K562 (cell line): ENCODE data around the gene HEATR3. TPM values are rescaled to one million over a fixed set of nuclear protein-coding genes. Genes with fewer than 3 reads are reported as not detected.
A peak's percentile ranks its signal among the peaks of the same experiment; 100 is the strongest.

ENCODE experiments used
- ATF1 ChIP-seq, 2 experiments: fragments of 450-650 bp in 1 of 2; IDR thresholded peaks; 2 replicates each; pipeline ENCODE4 v1.6.1; 2016; ENCODE audit warnings: missing compliant biosample characterization in 1 of 2, missing genetic modification characterization in 1 of 2
- ETS1 ChIP-seq: conservative IDR thresholded peaks from 2 replicates; pipeline ENCODE4 v1.6.1; 2011; ENCODE audit warnings: low read depth, mild to moderate bottlenecking, low read length; ENCODE audit not compliant: control insufficient read depth
- L3MBTL2 ChIP-seq: fragments of 450-650 bp; IDR thresholded peaks from 2 replicates; pipeline ENCODE4 v1.6.1; 2016; ENCODE audit warnings: mild to moderate bottlenecking, moderate library complexity
- MED1 ChIP-seq: sonication (generic); formaldehyde crosslinking; IDR thresholded peaks from 2 replicates; pipeline ENCODE4 v1.8.1; 2023; ENCODE audit warnings: missing genetic modification reagents, borderline replicate concordance
- NFIX ChIP-seq: fragments of 250-450 bp; sonication (Bioruptor Pico); IDR thresholded peaks from 2 replicates; pipeline ENCODE4 v1.4.0; 2020; ENCODE audit warnings: low read depth, mild to moderate bottlenecking, moderate library complexity
- RBBP5 ChIP-seq: fragments of 200-600 bp; sonication (generic); IDR thresholded peaks from 2 replicates; pipeline ENCODE4 v1.6.1; 2012; ENCODE audit warnings: borderline replicate concordance, mild to moderate bottlenecking, low read length, control low read depth, inconsistent platforms; ENCODE audit not compliant: insufficient read depth, poor library complexity, severe bottlenecking
- RBM25 ChIP-seq: fragments of 200-400 bp; formaldehyde crosslinking; IDR thresholded peaks from 2 replicates; pipeline ENCODE4 v1.6.1; 2018; ENCODE audit warnings: low read length, low read depth, moderate library complexity; ENCODE audit not compliant: severe bottlenecking
- STAT6 ChIP-seq: sonication (generic); formaldehyde crosslinking; IDR thresholded peaks from 2 replicates; pipeline ENCODE4 v1.8.1; 2023; ENCODE audit warnings: mild to moderate bottlenecking, missing genetic modification reagents
- TEAD4 ChIP-seq, 2 experiments: sonication (generic) in 1 of 2; formaldehyde crosslinking in 1 of 2; IDR thresholded peaks; 2 replicates each; pipeline versions ENCODE4 v1.6.1 to v1.8.0; 2012 to 2022; ENCODE audit warnings: borderline replicate concordance in 1 of 2, inconsistent platforms in 1 of 2, low read length in 1 of 2, mild to moderate bottlenecking in 1 of 2, missing genetic modification reagents in 1 of 2
- ZNF280B ChIP-seq: fragments of 250-450 bp; sonication (Bioruptor Pico); IDR thresholded peaks from 2 replicates; pipeline ENCODE4 v1.5.1; 2021; ENCODE audit warnings: mild to moderate bottlenecking
- ZNF583 ChIP-seq: fragments of 250-450 bp; sonication (Bioruptor Pico); IDR thresholded peaks from 2 replicates; pipeline ENCODE4 v1.4.0; 2020
- ZNF609 ChIP-seq: sonication (generic); formaldehyde crosslinking; IDR thresholded peaks from 2 replicates; pipeline ENCODE4 v1.8.1; 2023; ENCODE audit warnings: missing genetic modification reagents, mild to moderate bottlenecking, borderline replicate concordance
- polyA plus RNA-seq, 8 experiments: library from polyadenylated mRNA; depleted of rRNA in 4 of 8; stranded (reverse) in 5 of 8; unstranded in 3 of 8; fragments of >200 nt; fragmentation: Nextera tagmentation in 2 of 8; fragmentation: Illumina TruSeq in 1 of 8; extraction: Ambion mirVana in 2 of 8; extraction: Trizol in 1 of 8; gene quantifications; 2 replicates each; pipeline versions ENCODE4 v1.2.1 to v1.2.3, GENCODE V29; 2011 to 2014; ENCODE audit warnings: inconsistent platforms in 1 of 8, missing spikeins in 1 of 8
- total RNA-seq, 7 experiments: library from RNA; depleted of rRNA in 6 of 7; stranded (reverse); fragments of >200 nt in 6 of 7; fragmentation: Illumina TruSeq in 2 of 7; extraction: Trizol in 2 of 7; gene quantifications; 2 replicates each; pipeline versions ENCODE4 v1.2.1 to v1.2.3, GENCODE V29; 2011 to 2021; ENCODE audit warnings: low replicate concordance in 1 of 7

HEATR3 gene
- total and polyA plus RNA-seq, 9 of the 15 experiments (the other 6 are each of a cell fraction or from before 2014, with no cell fraction given): 1.7 to 30.2 (median 18.8) TPM

- TF ChIP-seq ZNF583 (CRISPR knock-in tag): no peak
- no peak for TF ChIP-seq ZNF280B (CRISPR knock-in tag)
- TF ChIP-seq ZNF609 (CRISPR knock-in tag): 0 out of 2 replicates have a peak, but pooled peaks have one; percentile 51
- peak; percentile 63; the same call in 1 of the 2 replicates for TF ChIP-seq ETS1
- TF ChIP-seq NFIX: no peak
- TF ChIP-seq STAT6 (CRISPR knock-in tag): no peak
- no peak for TF ChIP-seq MED1 (CRISPR knock-in tag)
- TF ChIP-seq TEAD4 (IDR thresholded peaks at IDR 0.05; ENCODE audit: low read length): no peak
- TF ChIP-seq TEAD4 (CRISPR knock-in tag; IDR thresholded peaks at IDR 0.05; ENCODE audit: borderline replicate concordance): no peak
- no peak for TF ChIP-seq ATF1 (CRISPR knock-in tag; IDR thresholded peaks at IDR 0.05)
- peak; percentile 36; the same call in 1 of the 2 replicates for TF ChIP-seq ATF1 (tag; IDR thresholded peaks at IDR 0.05)
- peak; percentile 67 for TF ChIP-seq RBBP5
- peak; percentile 53 for TF ChIP-seq RBM25
- TF ChIP-seq L3MBTL2: peak; percentile 82
Observed at GRCh38 chr16:50065624-50066481, at the start of gene HEATR3 (continued).
